HuH-7.5 (cell line): ENCODE results near the gene MXD3.
A peak's percentile ranks its signal among the peaks of the same experiment; 100 is the strongest.
"Not testable (repeated sequence)": the region's sequence is repeated elsewhere in the genome, so short reads cannot be mapped to it uniquely, and the experiment has no call there.

Source experiments
- DNase-seq: peaks from one replicate; pipeline ENCODE4 v3.0.0; 2011; ENCODE audit warnings: low spot score

The MXD3 gene

DNA sequence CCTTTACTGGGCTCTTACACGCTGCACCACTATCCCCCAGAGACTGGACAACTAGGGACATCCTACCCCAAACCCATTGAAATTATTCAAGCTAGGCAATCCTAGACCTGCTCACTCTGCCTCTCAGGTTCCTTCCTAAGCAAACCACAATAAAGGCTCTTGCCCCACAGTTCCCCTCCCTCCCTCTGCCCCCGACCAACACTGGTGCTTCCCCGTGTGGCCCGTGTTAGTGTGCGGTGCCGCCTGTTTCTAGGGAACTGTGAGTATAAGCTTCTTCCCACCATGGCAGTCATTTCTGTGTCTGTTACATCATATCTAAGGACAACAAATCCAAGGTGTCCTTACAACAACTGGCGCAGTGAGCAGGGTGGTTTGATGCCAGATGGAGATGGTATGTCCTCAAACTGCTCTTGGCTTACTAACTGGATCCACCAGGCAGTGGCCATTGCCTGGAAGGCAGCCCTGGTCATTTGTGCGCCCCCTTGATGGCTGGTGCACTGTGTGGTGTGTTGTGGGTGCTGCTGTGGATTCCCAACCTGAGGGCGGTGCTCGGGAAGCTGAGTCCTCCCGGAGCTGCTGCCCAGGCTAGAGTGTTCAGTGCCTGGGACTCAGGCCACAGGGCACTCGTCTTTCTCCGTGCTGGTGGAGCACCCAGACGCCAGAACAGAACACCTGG lies 8.4 kb upstream of the MXD3 start:
- DNase-seq, result no peak

DNA sequence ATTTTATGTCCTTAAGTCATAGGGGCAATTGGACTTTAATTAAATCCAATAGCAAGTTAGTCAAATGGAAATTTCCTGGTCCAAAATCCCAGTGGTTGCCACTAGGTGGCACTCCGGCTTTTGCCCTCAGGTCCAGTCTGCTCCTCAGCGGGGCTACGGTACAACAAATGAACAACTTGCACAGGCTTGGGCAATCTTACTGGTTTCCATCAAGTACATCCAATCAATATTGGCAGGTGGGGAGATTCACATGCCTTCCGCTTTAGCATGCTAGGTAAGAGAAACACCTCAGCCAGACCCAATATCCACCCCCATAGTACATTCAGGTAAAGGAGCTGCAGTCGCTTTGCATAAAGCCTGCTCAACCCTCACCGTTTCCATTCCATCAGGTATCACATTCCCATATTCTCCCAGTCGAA lies 6.3 kb upstream of the MXD3 start:
- DNase-seq, result peak; percentile 87

DNA sequence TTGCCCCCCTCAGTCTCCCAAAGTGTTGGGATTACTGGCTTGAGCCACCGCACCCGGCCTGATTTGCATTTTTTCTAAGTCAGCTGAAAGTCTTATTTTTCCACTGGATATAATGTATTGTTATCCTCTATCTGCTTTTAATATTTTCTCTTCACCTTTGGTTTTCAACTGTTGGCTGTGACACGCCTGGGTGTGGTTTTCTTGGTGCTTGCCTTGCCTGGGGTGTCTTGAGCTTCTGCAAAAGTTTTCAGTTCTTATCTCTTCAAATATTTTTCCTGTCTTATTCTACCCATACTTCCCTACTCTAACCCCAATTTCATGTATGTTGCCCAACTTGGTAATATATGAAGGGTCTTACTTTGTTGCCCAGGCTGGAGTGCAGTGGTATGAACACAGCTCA lies 4.3 kb upstream of the MXD3 start:
- DNase-seq, result no peak

DNA sequence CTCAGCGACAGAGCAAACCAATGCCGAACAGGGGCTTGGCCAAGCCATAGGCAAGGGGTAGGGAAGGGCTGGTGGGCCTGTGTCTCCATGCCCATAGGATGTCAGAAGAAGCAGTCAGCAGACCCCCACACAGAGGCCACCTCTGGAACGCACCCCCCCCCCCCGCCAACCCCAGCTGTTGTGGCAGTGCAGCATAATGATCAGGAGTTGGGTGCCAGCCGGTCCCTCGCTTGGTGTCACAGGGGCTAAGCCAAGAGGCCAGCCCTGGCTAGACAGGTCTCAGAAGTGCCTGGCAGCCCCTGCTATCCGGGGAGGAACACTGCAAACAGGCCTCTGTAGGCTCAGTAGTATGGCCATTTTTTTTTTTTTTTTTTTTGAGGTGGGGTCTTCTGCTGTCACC lies 3.7 kb upstream of the MXD3 start:
- no peak for DNase-seq

DNA sequence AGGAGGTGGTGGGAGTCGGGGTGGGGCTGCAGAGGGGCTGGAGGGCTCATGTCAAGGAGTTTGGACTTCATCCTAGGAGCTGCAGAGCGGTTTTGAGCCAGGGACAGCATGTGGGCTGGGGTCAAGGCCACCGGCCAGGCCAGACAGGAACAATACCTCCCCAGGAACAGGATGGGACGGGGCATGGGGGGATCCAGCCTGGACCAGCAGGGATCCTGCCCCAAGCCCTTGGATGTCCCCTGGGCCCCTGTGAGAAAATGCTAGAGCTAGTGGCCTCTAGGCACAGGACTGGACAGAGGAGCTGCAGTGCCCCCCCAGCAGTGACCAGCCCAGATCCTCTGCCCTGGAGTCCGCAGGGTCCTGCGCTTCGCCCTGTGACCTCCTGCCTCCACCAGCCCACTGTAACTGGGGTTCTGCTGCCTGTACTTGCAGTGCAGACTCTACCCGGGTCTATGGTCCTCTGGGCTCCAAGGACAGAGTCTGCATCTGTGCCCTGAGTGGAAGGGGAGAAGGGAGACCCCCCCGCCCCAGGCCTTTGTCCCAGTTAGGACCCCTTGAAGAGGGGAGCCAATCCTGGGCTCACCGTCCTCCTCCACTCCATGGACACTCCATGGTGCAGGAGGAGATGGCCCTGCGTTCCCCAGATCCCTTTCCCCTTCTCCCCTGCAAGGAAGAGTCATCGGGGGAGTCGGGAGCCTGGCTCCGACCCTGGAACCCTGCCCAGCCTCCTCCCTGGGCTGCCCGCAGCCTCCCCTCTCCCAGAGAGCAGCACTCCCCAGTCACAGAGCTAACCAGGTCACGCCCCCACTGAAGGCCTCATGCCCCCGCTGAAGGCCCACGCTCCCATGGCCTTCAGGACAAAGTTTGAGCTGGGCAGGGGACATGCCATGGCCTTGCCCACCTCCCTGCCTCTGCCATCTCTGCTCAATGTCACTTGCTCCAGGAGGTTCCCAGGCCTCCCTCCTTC lies 3.0 kb upstream of the MXD3 start:
- no peak for DNase-seq

DNA sequence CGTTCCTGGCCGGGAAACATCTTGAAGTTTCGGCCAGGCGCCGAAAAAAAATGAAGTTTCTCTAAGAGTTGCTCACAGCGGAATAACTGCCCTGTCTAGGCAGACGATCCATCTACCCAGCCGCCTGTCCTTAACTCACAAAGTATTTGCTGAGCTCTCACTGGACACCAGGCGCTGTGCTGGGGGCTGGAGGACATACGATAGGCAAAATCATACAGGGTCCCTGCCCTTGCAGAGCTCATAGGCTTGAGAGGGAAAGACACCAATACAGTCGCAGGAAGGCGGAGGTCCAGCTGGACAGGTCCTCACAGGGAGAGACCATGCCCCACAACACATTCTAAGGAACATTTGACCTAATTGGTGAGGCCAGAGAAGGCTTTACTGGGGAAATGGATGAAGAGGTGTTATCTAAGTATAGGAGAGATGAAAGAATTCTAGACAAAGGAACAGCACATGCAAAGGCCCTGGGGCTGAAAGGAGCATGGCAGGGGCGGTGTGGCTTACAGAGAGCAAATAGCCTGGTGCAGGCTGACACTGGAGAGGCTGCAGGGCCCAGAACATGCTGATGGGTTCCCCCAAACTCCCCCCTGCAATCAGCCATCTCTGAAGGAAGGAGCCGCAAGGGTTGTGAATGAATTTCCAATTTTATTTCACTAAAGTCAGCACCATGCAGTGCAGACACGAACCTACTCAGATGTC lies 2.0 kb upstream of the MXD3 start:
- DNase-seq, result no peak

DNA sequence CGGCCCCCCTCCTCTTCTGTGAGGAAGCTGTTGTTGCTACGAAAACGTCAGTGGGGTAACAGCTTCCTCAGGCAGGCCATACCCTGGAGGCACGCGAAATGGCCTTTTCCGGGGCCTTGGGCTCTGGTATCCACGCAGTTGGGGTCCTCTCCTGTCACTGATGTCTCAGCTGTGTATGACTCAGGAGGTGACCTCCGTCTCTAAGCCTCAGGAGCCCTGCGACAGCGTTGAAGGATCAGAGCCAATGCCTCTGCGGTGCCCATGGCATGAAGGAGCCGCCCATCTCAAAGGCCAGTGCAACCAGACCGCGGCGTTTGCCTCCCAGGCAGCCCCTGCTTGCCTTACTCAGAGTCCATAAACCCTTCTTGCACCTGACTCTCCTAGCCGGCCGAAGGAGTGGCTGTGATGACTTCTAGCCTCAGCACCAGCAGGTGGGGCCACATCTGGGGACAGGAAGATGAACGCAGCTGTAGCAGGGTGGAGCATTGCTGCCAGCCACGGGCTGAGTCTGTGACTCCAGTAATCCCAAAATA lies 1.0 kb upstream of the MXD3 start:
- peak; percentile 51 for DNase-seq

DNA sequence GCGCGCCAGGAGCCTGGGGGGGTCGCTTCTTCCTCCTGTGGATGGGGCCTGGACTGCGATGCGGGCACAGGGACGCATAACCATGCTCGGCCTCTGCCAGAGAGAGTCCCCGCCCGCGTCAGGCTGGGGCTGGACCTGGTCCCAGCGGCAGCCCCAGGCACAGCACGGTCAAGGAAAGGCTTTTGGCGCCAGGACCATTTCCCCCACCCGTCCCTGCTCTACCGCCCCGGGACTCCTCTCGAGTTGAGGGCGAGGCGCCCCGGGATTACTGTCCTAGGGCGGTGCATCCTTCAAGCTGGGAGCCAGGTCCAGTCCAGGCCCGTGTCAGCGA lies 341 bp downstream of the MXD3 start:
- DNase-seq, result peak; percentile 40

DNA sequence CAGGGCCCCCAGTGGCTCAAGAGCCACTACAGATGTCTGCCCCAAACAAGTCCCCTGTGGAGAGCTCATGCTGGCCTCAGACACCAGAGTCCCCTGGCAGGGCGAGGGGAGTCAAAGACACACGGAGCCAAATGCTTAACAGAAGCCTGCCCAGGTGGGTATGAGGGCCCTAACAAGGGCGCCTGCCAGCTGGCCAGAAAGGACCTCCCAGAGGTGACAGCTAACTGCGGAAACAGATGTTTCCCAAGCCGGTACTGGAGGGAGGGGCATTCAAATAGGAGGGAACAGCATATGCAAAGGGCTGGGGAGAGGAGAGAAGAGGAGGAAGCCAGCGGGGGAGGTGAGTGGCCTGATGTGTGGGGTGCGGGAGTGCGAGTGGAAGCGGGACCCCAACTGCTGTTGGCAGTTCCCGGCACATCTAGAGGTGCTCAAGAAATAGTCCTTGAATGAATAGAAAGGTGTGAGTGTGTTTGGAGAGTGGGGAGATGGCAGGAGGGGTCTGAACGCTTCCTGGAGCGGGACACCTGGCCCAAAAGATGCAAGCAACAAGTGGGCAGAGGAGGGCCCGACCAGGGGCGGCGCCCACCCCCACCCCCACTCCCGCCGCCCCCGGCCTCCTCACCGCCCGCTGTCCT lies 824 bp downstream of the MXD3 start:
- DNase-seq, result peak; percentile 59

DNA sequence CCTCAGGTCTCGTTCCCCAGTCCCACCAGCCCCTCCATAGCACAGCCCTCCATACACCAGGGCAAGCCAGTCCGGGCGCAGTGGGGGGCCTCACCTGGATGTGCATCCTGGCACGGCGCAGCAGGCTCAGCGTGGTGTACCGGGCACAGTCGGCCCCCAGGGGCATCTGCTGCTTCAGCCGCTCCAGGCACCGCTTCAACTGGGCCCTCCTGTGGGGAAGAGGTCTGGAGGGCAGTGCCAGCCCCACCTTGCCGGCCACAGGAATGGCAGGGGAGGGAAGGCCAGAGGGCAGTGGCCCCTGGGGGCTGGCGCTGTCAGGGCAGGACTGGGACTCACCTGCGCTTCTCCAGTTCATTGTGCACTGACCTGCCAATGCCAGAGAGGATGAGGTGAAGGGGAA lies 1.4 kb downstream of the MXD3 start:
- DNase-seq, result no peak

DNA sequence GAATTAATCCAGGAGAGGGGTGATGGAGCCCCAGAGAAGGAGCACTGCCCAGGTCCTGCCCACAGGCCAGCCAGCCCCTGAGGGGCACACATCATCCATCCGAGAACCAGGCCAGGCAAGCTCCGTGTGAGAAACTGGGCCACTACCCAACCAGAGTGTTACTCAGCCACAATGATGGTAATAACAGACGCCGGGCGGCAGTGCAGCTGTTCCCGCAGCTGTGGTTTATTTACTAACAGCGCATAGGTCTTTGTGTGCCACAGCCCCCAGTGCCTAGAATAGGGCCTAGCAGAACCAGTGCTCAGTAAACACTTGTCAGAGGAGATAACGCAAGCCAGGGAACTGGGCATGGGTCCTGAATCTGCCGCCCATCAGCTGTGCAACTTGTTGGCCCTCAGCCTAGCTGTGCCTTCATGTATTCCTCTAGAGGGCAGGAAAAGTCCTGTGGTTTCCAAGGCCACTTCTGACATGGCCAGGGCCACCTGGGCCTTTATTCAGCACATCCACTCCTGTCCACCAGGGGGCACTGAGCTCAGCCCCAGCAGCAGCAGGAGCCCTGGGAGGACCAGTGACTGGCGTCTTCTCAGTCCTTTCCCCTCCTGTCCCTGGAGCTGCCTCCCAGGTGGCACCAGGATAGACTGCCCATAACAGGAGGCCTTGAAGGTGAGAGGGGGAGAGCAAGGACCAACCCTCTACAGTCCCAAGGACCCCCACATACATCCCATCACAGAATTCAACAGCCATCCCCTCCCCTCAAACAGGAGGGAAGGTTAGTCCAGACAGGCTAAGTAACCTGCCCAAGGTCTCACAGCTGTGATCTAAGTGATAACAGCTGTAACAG lies 2.1 kb downstream of the MXD3 start:
- DNase-seq, result peak; percentile 95

DNA sequence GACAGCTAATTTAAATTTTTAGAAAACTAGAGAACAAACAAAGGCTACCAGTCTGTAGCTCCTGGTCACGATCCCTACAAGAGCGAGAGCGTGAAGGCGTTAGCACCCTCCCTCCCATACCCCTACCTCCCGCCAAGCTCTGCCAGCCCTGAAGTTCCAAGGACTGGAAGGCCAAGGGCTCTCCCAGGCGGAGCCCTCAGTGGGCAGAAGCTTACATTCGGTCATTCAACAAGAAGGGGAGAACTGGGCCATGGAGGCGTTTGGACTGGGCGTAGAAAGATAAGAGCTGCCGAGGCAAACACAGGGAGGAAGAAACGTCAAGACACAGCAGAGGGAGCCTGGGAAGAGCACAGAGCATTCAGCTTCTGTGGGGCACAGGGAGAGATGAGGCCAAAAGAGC lies 3.0 kb downstream of the MXD3 start:
- DNase-seq, result no peak

DNA sequence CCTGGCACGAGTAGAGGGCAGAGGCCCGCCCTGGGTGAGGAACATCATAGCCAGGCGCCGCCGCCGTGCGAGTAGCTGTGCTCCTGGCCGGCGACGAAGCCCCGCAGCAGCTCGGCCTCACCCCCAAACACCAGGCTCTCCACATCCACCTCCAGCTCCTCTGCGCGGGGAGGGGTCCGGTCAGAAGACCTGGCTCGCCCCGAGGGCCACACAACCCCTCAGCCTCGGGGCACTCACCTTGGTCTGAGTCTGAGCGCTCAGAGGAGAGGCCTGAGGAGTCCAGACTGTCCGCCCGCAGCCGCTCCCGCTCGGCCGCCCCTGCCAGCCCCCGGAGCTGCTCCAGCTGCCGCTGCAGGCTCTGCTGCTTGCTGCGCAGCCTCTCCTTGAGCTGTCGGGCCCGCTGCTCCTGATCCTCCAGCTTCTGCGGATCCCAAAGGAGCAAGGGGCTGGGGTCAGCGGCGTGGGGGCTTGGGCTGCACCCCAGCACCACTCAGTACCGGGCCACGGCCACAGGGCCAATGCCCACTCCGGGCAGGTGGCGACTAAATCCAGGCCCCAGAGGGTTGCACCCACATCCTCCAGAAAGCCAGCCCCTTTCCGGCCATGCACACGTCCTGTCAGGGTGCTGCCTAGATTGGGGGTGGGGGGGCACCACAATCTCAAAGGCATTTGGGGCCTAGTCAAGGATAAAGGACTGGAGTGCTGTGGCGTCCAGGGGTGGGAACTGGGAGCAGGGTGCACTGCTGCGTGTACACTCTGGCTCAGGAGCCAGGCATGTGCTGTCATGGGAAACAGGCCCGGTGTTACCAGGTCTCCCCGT lies 3.9 kb downstream of the MXD3 start:
- no peak for DNase-seq

DNA sequence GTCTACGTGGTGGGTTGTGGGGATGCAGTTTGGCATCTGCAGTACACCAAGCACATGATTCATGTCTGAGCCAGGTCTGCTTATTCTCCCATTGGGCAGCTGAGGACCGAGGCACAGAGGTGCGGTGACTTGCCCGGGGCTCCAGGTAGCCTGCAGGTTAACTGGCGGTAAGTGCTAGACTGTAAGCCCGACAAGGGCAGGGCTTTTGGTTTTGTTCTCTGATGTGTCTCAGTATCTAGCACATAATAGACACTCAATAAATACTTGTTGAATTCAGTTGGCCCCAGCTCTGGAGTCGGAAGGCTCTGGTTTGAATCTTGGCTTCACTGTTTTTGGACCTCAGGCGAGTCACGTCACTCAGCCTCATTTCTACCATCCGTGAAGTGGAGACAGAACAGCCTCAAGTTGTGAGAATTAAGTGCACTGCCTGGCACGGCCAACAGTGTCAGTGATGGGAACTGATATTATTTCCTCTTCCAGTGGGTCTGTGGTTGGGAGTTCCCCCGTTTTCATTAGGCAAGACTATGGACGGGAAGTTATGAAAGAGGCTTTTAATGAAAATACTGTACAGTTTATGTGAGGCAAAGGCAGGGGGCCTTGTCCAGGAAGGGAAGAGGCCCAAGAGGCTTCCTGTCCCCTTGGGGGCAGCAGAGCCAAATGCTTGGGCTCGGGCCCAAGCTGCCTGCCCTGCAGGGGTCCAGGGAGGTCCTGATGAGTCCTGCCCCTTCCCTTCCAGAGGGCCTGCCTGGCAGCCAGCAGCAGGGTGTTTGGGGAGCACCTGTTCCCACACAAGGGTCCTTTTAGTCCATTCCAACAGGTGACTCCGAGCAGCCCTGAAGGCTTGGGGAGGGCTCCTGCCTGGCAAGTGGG lies 4.8 kb downstream of the MXD3 start:
- DNase-seq, result no peak

DNA sequence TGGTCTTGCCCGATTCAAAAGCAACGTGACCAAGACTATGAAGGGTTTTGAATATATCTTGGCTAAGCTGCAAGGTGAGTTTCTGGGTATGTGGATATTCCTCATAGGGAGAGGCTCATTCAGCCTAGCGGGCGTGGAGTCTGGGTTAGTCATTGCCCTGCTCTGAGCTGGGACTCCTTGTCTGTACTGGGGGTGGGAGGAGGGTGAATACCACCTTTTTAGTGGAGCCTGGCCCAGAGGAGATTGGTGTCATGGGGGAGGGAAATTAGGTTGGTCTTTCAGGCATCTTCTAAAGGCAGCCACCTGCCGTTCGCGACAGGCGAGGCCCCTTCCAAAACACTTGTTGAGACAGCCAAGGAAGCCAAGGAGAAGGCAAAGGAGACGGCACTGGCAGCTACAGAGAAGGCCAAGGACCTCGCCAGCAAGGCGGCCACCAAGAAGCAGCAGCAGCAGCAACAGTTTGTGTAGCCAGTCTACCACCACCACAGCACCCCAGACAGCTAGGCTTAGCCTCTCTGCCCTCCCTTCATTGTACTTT lies 5.5 kb downstream of the MXD3 start:
- not testable (repeated sequence) for DNase-seq

DNA sequence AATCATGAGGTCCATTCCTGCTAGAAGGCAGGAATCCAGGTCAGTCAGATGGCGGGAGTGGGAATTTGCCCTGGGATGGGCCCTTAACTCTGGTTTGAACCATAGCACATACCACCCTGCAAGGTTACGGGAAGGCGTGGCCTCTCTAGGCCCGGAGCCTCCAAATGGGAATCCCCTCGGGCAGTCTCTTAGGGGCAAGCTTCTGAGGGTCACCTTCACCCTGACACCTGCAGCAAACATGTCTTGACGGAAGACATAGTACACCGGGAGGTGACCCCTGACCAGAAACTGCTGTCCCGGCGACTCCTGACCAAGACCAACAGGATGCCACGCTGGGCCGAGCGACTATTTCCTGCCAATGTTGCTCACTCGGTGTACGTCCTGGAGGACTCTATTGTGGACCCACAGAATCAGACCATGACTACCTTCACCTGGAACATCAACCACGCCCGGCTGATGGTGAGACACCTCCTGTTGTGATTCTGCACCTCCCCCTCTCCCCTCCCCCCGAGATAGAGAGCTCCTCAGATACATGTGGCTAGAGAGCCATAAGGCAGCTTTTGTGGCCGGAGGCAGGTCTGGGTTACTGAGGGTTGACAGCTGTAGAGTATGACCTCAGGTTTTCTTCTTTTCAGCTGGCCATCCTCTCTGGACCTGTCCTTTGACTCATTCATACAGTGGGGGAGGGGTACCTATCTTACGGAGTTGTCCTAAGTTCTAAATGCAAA lies 7.1 kb downstream of the MXD3 start:
- peak; percentile 62 for DNase-seq

DNA sequence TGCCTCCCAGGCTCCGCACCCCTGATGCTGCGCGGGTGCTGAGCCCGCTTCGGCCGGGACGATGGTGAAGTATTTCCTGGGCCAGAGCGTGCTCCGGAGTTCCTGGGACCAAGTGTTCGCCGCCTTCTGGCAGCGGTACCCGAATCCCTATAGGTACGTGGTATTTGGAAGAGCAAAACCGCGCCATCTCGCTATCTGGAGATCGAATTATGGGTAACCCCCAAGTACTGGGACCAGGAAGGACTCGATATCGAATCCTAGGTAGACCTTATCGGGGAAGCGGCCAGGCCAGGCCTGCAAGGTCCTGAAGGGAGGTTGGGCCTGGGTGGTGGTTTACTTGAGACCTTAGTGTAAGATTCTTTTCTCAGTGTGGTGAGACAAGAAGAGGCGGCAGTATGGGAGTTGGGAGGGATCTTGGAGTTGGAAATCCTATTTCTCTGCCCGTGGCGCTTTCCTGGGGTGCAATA lies 7.7 kb downstream of the MXD3 start:
- no peak for DNase-seq
